Uterus (tissue), 4 donors: ENCODE data around the gene TMEM120B. TPM values are rescaled to one million over a fixed set of nuclear protein-coding genes. Genes with fewer than 3 reads are reported as not detected.
A peak's percentile ranks its signal among the peaks of the same experiment; 100 is the strongest.

ENCODE experiments used
- DNase-seq, 2 donors: peaks; one replicate each; pipeline ENCODE4 v3.0.0-alpha.2; 2019 to 2020
- H3K27ac ChIP-seq, 2 donors: fragments of 200-600 bp; sonication (generic); 1 replicate in 1 of 2; 2 replicates in 1 of 2; pipeline ENCODE4 v1.5.1; 2016 to 2018
- H3K27me3 ChIP-seq, 2 donors: fragments of 200-600 bp; sonication (generic); one replicate each; pipeline ENCODE4 v1.5.1; 2018 to 2019; ENCODE audit warnings: control low read depth in 1 of 2
- H3K36me3 ChIP-seq, 2 donors: fragments of 200-600 bp; sonication (generic); one replicate each; pipeline ENCODE4 v1.5.1; 2019; ENCODE audit warnings: control low read depth in 1 of 2
- H3K4me1 ChIP-seq, 2 donors: fragments of 200-600 bp; sonication (generic); one replicate each; pipeline ENCODE4 v1.5.1; 2018 to 2019; ENCODE audit warnings: control low read depth in 1 of 2
- H3K4me3 ChIP-seq, 2 donors: fragments of 200-600 bp; sonication (generic); 1 replicate in 1 of 2; 2 replicates in 1 of 2; pipeline ENCODE4 v1.5.1; 2018 to 2019; ENCODE audit warnings: mild to moderate bottlenecking in 1 of 2
- H3K9me3 ChIP-seq, 2 donors: fragments of 200-600 bp; sonication (generic); one replicate each; pipeline ENCODE4 v1.5.1; 2019; ENCODE audit warnings: control low read depth in 1 of 2
- CTCF ChIP-seq, 4 experiments: fragments of 200-600 bp in 2 of 4; fragments of 450-650 bp in 2 of 4; sonication (generic) in 2 of 4; IDR thresholded peaks; one replicate each; pipeline ENCODE4 v1.5.1; 2016 to 2019; ENCODE audit warnings: antibody characterized with exemption in 4 of 4, mild to moderate bottlenecking in 2 of 4, moderate library complexity in 1 of 4
- POLR2A ChIP-seq, 2 donors: fragments of 450-650 bp; IDR thresholded peaks; one replicate each; pipeline ENCODE4 v1.6.1; 2016; ENCODE audit warnings: antibody characterized with exemption in 2 of 2, mild to moderate bottlenecking in 1 of 2, moderate library complexity in 1 of 2
- intact Hi-C: fragments of 100-400 bp; cut with DNase I; formaldehyde crosslinking; loops from one replicate; pipeline ENCODE4 v1.15.1; 2023; ENCODE audit warnings: low total_unique reads
- total RNA-seq, 4 donors: library from RNA; depleted of rRNA in 3 of 4; stranded (reverse); fragments of >200 nt in 3 of 4; gene quantifications; one replicate each; pipeline versions ENCODE4 v1.1.0 to v1.2.4, GENCODE V29; 2014 to 2023
- donor health status: DM: yes; HTN: yes; CAD: no.

Gene TMEM120B
- total RNA-seq, 4 donors from 2014 or later = 1.0 to 35.2 (median 19.6) TPM

- H3K36me3 ChIP-seq = no peaks in the 10 kb centered on the region
- no peaks in the 10 kb centered on the region for H3K9me3 ChIP-seq
- no peaks in the 10 kb centered on the region for H3K4me1 ChIP-seq
- no peaks in the 10 kb centered on the region for H3K27me3 ChIP-seq
- no peak overlapping the region for H3K4me3 ChIP-seq
- intact Hi-C loops = no loop called here
- DNase-seq = peak; percentile 59 to 68
- TF ChIP-seq POLR2A (IDR thresholded peaks at IDR 0.05) = no peak
- TF ChIP-seq CTCF (IDR thresholded peaks at IDR 0.05) = peak; percentile 76 to 88 (median 84)
- H3K27ac ChIP-seq = peak overlapping the region in 1 of 2 donors; percentile 49
These were observed 60.6 kb downstream of the TMEM120B start for GRCh38 chr12:121773011-121773777.

DNA sequence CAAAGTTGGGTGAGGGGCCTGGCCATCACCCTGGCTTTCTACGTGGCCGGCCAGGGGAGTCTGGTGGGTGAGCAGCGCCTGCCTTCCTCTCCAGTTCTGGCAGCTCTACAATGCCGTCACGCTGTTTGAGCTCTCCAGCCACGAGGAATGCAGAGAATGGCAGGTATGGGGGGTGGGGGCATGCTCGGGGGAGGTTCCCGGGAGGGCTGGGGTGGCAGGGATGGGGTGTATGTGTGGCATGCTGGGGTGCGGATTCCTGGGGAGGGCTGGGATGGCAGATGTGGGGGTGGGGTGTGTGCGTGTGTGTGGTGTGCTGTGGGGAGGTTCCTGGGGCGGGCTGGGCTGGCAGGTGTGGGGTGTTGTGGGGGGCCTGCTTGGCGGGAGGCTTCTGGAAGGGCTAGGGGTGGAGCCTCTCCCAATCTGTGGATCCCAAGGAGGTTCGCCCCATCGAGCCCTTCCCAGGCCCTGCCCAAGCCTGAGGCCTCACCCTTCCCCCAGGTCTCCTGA, 62.5 kb downstream of the TMEM120B start:
- no peak for TF ChIP-seq CTCF (IDR thresholded peaks at IDR 0.05)
- no peak for TF ChIP-seq POLR2A (IDR thresholded peaks at IDR 0.05)
- Histone ChIP-seq H3K36me3 (no peaks in the 10 kb centered on the region), H3K27ac (no peak overlapping the region), H3K9me3 (no peaks in the 10 kb centered on the region), H3K4me3 (no peak overlapping the region), H3K4me1 (no peaks in the 10 kb centered on the region), H3K27me3 (no peaks in the 10 kb centered on the region)
- DNase-seq = no peak
- intact Hi-C loops = loop anchor here (5.0 kb wide), 1 partner anchor 78 kb away; no protein-coding TSS in a partner anchor

- H3K9me3 ChIP-seq = no peaks in the 10 kb centered on the region
- no peak overlapping the region for H3K27ac ChIP-seq
- H3K27me3 ChIP-seq = no peaks in the 10 kb centered on the region
- no peak overlapping the region for H3K4me3 ChIP-seq
- intact Hi-C loops = loop anchor here (5.0 kb wide), 1 partner anchor 78 kb away; no protein-coding TSS in a partner anchor
- no peaks in the 10 kb centered on the region for H3K36me3 ChIP-seq
- TF ChIP-seq CTCF (IDR thresholded peaks at IDR 0.05) (no peak), POLR2A (IDR thresholded peaks at IDR 0.05) (no peak)
- DNase-seq = no peak
- no peaks in the 10 kb centered on the region for H3K4me1 ChIP-seq
These were observed 62.9 kb downstream of the TMEM120B start for GRCh38 chr12:121775501-121775900.

DNA sequence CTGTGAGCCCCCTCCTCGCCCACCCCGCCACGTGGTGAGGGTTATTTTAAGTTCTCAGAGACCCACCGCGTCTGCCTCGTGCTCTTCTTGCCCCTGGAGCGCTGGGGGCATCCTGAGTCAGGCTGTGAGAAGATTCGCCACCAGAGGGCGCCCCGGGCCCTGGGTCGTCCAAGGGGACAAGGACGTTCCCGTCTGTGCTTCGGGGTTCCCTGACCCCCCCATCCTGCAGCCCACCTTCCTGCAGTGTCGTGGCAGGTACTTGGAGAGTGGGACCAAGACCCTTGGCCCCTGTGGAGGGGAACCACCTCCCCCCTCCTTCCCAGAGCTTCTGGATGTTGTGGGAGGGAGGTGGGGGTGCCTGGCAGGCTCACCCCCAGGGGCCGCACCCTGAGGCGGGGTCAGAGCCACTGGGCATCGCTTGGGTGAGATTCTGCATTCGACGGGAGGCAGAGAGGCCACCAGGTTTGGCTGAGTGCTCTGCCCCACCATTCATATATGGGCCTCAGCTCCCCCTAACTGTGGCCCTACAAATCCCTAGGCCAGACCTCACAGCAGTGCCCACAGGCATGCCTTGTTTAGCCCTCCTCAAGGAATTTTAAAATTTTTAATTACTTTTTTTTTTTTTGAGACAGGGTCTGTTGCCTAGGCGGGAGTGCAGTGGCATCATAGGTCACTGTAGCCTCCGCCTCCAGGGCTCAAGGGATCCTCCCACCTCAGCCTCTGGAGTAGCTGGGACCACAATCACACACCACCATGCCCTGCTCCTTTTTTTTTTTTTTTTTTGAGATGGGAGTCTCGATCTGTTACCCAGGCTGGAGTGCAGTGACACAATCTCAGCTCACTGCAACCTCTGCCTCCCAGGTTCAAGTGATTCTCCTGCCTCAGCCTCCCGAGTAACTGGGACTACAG, 63.9 kb downstream of the TMEM120B start:
- H3K9me3 ChIP-seq = no peaks in the 10 kb centered on the region
- intact Hi-C loops = loop anchor here (5.0 kb wide), 1 partner anchor 79 kb away; no protein-coding TSS in a partner anchor
- no peaks in the 10 kb centered on the region for H3K27me3 ChIP-seq
- no peaks in the 10 kb centered on the region for H3K36me3 ChIP-seq
- peak; percentile 71 to 77 for DNase-seq
- H3K4me3 ChIP-seq = no peak overlapping the region
- no peaks in the 10 kb centered on the region for H3K4me1 ChIP-seq
- H3K27ac ChIP-seq = no peak overlapping the region
- TF ChIP-seq POLR2A (IDR thresholded peaks at IDR 0.05) = no peak
- TF ChIP-seq CTCF (IDR thresholded peaks at IDR 0.05) = peak; percentile 77 to 82 (median 79)
